ENCODE data around the gene TNS4. TPM values are rescaled to one million over a fixed set of nuclear protein-coding genes. Genes with fewer than 3 reads are reported as not detected.
A peak's percentile ranks its signal among the peaks of the same experiment; 100 is the strongest.

The TNS4 gene
- total and polyA plus RNA-seq, 3 donors from 2014 or later = 0.09 to 0.16 (median 0.12) TPM

GRCh38 chr17:40462343-40463121, 38.9 kb downstream of the TNS4 start:
- H3K4me3 ChIP-seq = no peak overlapping the region
- no peaks in the 10 kb centered on the region for H3K27me3 ChIP-seq
- intact Hi-C loops (cut with DNase I; ENCODE audit: low total_unique reads) = no loop called here
- 50 to 54% methylated on average over 7 to 9 of the region's 9 CpGs for WGBS, 2 donors
- H3K27ac ChIP-seq = peak overlapping the region in 1 of 2 donors; percentile 65
- DNase-seq = no peak
- H3K9me3 ChIP-seq = no peaks in the 10 kb centered on the region
- no peaks in the 10 kb centered on the region for H3K36me3 ChIP-seq (ENCODE audit: low read depth, missing control alignments)
- peaks cover 39% of the 10 kb centered on the region for H3K4me1 ChIP-seq
- TF ChIP-seq, protein P1, sequence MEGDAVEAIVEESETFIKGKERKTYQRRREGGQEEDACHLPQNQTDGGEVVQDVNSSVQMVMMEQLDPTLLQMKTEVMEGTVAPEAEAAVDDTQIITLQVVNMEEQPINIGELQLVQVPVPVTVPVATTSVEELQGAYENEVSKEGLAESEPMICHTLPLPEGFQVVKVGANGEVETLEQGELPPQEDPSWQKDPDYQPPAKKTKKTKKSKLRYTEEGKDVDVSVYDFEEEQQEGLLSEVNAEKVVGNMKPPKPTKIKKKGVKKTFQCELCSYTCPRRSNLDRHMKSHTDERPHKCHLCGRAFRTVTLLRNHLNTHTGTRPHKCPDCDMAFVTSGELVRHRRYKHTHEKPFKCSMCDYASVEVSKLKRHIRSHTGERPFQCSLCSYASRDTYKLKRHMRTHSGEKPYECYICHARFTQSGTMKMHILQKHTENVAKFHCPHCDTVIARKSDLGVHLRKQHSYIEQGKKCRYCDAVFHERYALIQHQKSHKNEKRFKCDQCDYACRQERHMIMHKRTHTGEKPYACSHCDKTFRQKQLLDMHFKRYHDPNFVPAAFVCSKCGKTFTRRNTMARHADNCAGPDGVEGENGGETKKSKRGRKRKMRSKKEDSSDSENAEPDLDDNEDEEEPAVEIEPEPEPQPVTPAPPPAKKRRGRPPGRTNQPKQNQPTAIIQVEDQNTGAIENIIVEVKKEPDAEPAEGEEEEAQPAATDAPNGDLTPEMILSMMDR (IDR thresholded peaks at IDR 0.05) = no peak
- TF ChIP-seq POLR2A (IDR thresholded peaks at IDR 0.05) = no peak

- Histone ChIP-seq H3K4me3 (no peak overlapping the region), H3K9me3 (no peaks in the 10 kb centered on the region), H3K27ac (peak overlapping the region; percentile 44 to 65), H3K36me3 (ENCODE audit: low read depth, missing control alignments) (no peaks in the 10 kb centered on the region), H3K27me3 (no peaks in the 10 kb centered on the region), H3K4me1 (peaks cover 45% of the 10 kb centered on the region)
- intact Hi-C loops (cut with DNase I; ENCODE audit: low total_unique reads) = no loop called here
- DNase-seq = no peak
- TF ChIP-seq, protein P1 (IDR thresholded peaks at IDR 0.05) = no peak
- TF ChIP-seq POLR2A (IDR thresholded peaks at IDR 0.05) = no peak
- WGBS, 2 donors = 53 to 78% methylated on average over 9 to 12 of the region's 12 CpGs
Observed at GRCh38 chr17:40461732-40462342, 39.6 kb downstream of the TNS4 start.

DNA sequence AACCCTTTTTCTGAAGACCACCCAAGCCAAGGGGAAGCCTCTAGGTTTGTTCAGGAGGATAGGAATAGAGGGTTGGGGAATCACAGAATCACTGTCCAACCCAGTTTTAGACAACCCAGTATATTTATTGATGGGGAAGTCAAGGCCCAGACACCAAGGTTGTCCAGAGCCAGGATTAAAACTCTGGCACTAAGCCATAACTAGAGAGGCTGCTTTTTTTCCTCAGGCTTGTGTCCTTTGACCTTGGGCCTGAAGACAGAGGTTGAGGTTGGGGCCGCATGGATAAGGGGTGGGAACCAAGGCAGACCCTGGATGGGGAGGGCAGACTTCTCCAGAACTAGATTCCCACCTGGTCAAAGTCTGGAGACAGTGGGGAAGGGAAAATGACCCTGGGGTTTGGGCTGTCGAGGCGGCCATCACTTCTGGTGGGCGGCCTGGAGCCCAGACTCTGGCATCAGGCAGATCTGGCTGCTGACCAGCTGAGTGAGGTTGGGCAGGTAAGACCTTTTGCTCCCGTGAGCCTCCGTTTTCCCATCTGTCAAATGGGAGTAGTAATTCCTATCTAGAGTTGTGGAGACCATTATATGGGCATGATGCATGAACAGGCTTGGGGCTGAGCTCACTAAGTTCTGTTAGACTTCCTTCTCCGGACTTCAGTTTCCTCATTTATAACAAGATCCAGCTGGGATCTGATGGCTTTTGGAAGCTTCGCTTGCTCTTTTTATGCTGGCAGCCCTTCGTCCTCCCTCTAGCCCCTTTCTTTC, 40.3 kb downstream of the TNS4 start:
- intact Hi-C loops (cut with DNase I; ENCODE audit: low total_unique reads) = no loop called here
- peaks cover 47% of the 10 kb centered on the region for H3K4me1 ChIP-seq
- no peaks in the 10 kb centered on the region for H3K36me3 ChIP-seq (ENCODE audit: low read depth, missing control alignments)
- no peak for DNase-seq
- H3K9me3 ChIP-seq = no peaks in the 10 kb centered on the region
- peak overlapping the region; percentile 44 to 65 for H3K27ac ChIP-seq
- WGBS, 2 donors = 57 to 65% methylated on average over 9 of the region's 9 CpGs
- no peak for TF ChIP-seq POLR2A (IDR thresholded peaks at IDR 0.05)
- TF ChIP-seq, protein P1 (IDR thresholded peaks at IDR 0.05) = no peak
- no peak overlapping the region for H3K4me3 ChIP-seq
- no peaks in the 10 kb centered on the region for H3K27me3 ChIP-seq

- Histone ChIP-seq H3K9me3 (no peaks in the 10 kb centered on the region), H3K27ac (no peak overlapping the region), H3K36me3 (ENCODE audit: low read depth, missing control alignments) (no peaks in the 10 kb centered on the region), H3K4me3 (no peak overlapping the region), H3K27me3 (no peaks in the 10 kb centered on the region), H3K4me1 (peaks cover 47% of the 10 kb centered on the region)
- 67 to 74% methylated on average over 3 of the region's 3 CpGs for WGBS, 2 donors
- TF ChIP-seq POLR2A (IDR thresholded peaks at IDR 0.05) = no peak
- TF ChIP-seq, protein P1 (IDR thresholded peaks at IDR 0.05) = no peak
- no peak for DNase-seq
- intact Hi-C loops (cut with DNase I; ENCODE audit: low total_unique reads) = no loop called here
Observed at GRCh38 chr17:40460604-40460967, 40.8 kb downstream of the TNS4 start.
